Measurements from ENCODE around the gene CFAP70. TPM values are rescaled to one million over a fixed set of nuclear protein-coding genes. Genes with fewer than 3 reads are reported as not detected.
"Not testable (repeated sequence)": the region's sequence is repeated elsewhere in the genome, so short reads cannot be mapped to it uniquely, and the experiment has no call there.

Gene CFAP70
- total RNA-seq, 1 experiment from 2014 or later, result 1.2 TPM

DNA sequence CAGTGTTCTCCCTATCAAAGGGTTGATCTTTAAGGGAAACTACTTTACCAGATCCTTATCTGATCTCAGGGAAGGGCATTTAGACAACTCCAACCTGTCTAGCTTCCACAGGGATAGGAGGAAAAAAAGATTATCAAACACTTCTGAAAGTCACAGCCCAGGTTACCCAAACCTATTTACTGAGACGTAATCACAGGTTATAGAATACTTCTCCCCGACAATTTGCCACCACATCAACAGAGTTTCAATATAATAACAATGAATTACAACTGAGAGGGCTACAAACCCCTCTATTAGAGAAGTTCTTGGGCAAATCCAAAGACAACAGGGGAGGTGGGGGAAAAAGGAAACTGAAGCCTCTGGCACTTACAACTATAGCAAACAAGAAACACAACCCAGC, 26.3 kb downstream of the CFAP70 start:
- no peak for DNase-seq
- H3K9me3 Mint-ChIP-seq (ENCODE audit: low read depth, unreplicated experiment), result no peaks in the 10 kb centered on the region
- no peak for TF ChIP-seq CTCF (IDR thresholded peaks at IDR 0.05; ENCODE audit: unreplicated experiment)
- no peaks in the 10 kb centered on the region for H3K36me3 Mint-ChIP-seq (ENCODE audit: insufficient read depth, unreplicated experiment)
- H3K27me3 Mint-ChIP-seq (ENCODE audit: unreplicated experiment), result no peaks in the 10 kb centered on the region
- no peak overlapping the region for H3K27ac Mint-ChIP-seq (ENCODE audit: unreplicated experiment)
- H3K4me3 Mint-ChIP-seq (ENCODE audit: low read depth, unreplicated experiment), result no peak overlapping the region
- CTCF ChIA-PET, result no interaction called here
- H3K4me1 Mint-ChIP-seq (ENCODE audit: low read depth, unreplicated experiment), result no peaks in the 10 kb centered on the region
- intact Hi-C loops (cut with micrococcal nuclease; ENCODE audit: unreplicated experiment), result no loop called here
- no TSS peak for BruUV-seq (replicated peaks)

GRCh38 chr10:73328523-73328922, 30.1 kb downstream of the CFAP70 start:
- DNase-seq; H3K4me1 Mint-ChIP-seq (ENCODE audit: low read depth, unreplicated experiment); intact Hi-C loops (cut with micrococcal nuclease; ENCODE audit: unreplicated experiment); CTCF ChIA-PET; H3K4me3 Mint-ChIP-seq (ENCODE audit: low read depth, unreplicated experiment); H3K9me3 Mint-ChIP-seq (ENCODE audit: low read depth, unreplicated experiment); BruUV-seq (replicated peaks); H3K27ac Mint-ChIP-seq (ENCODE audit: unreplicated experiment); H3K36me3 Mint-ChIP-seq (ENCODE audit: insufficient read depth, unreplicated experiment): not testable (repeated sequence)
- peaks cover 13% of the 10 kb centered on the region for H3K27me3 Mint-ChIP-seq (ENCODE audit: unreplicated experiment)

DNA sequence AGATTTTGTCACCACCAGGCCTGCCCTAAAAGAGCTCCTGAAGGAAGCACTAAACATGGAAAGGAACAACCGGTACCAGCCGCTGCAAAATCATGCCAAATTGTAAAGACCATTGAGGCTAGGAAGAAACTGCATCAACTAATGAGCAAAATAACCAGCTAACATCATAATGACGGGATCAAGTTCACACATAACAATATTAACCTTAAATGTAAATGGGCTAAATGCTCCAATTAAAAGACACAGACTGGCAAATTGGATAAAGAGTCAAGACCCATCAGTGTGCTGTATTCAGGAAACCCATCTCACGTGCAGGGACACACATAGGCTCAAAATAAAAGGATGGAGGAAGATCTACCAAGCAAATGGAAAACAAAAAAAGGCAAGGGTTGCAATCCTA, 33.4 kb downstream of the CFAP70 start:
- H3K36me3 Mint-ChIP-seq (ENCODE audit: insufficient read depth, unreplicated experiment); intact Hi-C loops (cut with micrococcal nuclease; ENCODE audit: unreplicated experiment); H3K9me3 Mint-ChIP-seq (ENCODE audit: low read depth, unreplicated experiment); CTCF ChIA-PET; H3K27ac Mint-ChIP-seq (ENCODE audit: unreplicated experiment); H3K4me1 Mint-ChIP-seq (ENCODE audit: low read depth, unreplicated experiment); BruUV-seq (replicated peaks); H3K4me3 Mint-ChIP-seq (ENCODE audit: low read depth, unreplicated experiment); DNase-seq: not testable (repeated sequence)
- H3K27me3 Mint-ChIP-seq (ENCODE audit: unreplicated experiment), result peaks cover 13% of the 10 kb centered on the region

DNA sequence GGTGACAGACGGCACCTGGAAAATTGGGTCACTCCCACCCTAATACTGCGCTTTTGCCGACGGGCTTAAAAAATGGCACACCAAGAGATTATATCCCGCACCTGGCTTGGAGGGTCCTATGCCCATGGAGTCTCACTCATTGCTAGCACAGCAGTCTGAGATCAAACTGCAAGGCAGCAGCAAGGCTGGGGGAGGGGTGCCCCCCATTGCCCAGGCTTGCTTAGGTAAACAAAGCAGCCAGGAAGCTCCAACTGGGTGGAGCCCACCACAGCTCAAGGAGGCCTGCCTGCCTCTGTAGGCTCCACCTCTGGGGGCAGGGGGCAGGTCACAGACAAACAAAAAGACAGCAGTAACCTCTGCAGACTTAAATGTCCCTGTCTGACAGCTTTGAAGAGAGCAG, 35.1 kb downstream of the CFAP70 start:
- H3K4me3 Mint-ChIP-seq (ENCODE audit: low read depth, unreplicated experiment); intact Hi-C loops (cut with micrococcal nuclease; ENCODE audit: unreplicated experiment); H3K9me3 Mint-ChIP-seq (ENCODE audit: low read depth, unreplicated experiment); BruUV-seq (replicated peaks); H3K36me3 Mint-ChIP-seq (ENCODE audit: insufficient read depth, unreplicated experiment); CTCF ChIA-PET; H3K4me1 Mint-ChIP-seq (ENCODE audit: low read depth, unreplicated experiment); DNase-seq; H3K27ac Mint-ChIP-seq (ENCODE audit: unreplicated experiment): not testable (repeated sequence)
- peaks cover 13% of the 10 kb centered on the region for H3K27me3 Mint-ChIP-seq (ENCODE audit: unreplicated experiment)

DNA sequence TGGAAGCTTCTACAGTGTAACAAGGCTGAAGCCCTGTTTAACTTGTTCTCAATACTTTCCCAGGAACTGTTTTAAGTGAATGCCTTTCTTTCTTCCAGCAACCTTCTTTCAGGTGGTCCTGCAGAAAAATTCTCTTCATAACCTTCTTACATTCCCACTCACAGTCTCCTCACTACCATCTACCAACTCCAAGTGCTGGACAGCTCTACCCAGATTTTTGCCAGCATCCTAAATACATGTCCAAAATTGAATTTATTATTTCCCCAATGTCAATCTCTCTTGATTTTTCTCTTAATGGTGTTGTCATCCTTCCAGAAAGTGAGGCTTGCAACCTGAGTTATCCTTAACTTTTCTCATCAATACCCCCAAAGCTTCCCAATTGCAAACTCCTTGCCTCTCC, 48.2 kb downstream of the CFAP70 start:
- Mint-ChIP-seq H3K4me1 (ENCODE audit: low read depth, unreplicated experiment) (no peaks in the 10 kb centered on the region), H3K36me3 (ENCODE audit: insufficient read depth, unreplicated experiment) (no peaks in the 10 kb centered on the region), H3K27me3 (ENCODE audit: unreplicated experiment) (peaks cover 26% of the 10 kb centered on the region), H3K9me3 (ENCODE audit: low read depth, unreplicated experiment) (peaks cover 3% of the 10 kb centered on the region), H3K27ac (ENCODE audit: unreplicated experiment) (no peak overlapping the region), H3K4me3 (ENCODE audit: low read depth, unreplicated experiment) (no peak overlapping the region)
- BruUV-seq (replicated peaks), result no TSS peak
- DNase-seq, result no peak
- intact Hi-C loops (cut with micrococcal nuclease; ENCODE audit: unreplicated experiment), result no loop called here
- CTCF ChIA-PET, result no interaction called here
- TF ChIP-seq CTCF (IDR thresholded peaks at IDR 0.05; ENCODE audit: unreplicated experiment), result no peak

DNA sequence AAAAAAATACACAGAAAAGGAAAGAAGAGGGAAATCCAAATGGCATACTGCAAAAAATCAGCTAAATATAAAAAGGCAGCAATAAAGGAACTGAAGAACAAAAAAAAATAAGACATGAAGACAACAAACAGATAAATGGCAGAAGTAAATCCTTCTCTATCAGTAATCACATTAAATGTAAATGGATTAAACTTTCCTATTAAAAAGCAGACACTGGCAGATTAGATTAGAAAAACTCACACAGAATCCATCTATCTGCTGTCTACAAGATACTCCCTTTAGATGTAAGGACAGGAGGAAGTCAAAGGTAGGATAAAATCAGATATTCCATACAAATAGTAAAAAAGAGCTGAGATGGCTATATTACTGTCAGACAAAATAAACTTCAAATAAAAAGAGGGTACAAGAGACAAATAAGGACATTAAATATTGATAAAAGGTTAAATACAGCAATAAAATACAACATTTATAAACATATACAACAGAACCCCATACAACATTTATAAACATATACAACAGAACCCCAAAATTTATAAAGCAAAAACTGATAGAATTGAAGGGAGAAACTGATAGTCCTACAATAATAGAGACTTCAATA, 51.4 kb downstream of the CFAP70 start:
- BruUV-seq (replicated peaks), result no TSS peak
- Mint-ChIP-seq H3K27ac (ENCODE audit: unreplicated experiment) (no peak overlapping the region), H3K4me1 (ENCODE audit: low read depth, unreplicated experiment) (no peaks in the 10 kb centered on the region), H3K27me3 (ENCODE audit: unreplicated experiment) (peaks cover 30% of the 10 kb centered on the region), H3K36me3 (ENCODE audit: insufficient read depth, unreplicated experiment) (no peaks in the 10 kb centered on the region), H3K4me3 (ENCODE audit: low read depth, unreplicated experiment) (no peak overlapping the region), H3K9me3 (ENCODE audit: low read depth, unreplicated experiment) (peaks cover 3% of the 10 kb centered on the region)
- CTCF ChIA-PET, result no interaction called here
- DNase-seq, result no peak
- intact Hi-C loops (cut with micrococcal nuclease; ENCODE audit: unreplicated experiment), result no loop called here
- TF ChIP-seq CTCF (IDR thresholded peaks at IDR 0.05; ENCODE audit: unreplicated experiment), result no peak

All from Calu3 (cell line).